NCI-H146 treated with DMSO at 0.1 percent for 48 hours (cell line): ENCODE data around the gene LAPTM4A.
A peak's percentile ranks its signal among the peaks of the same experiment; 100 is the strongest.
"Not testable (repeated sequence)": the region's sequence is repeated elsewhere in the genome, so short reads cannot be mapped to it uniquely, and the experiment has no call there.

ENCODE experiments used
- DNase-seq: peaks from one replicate; lab custom pipeline; 2025; ENCODE audit not compliant: unreplicated experiment; lab: John Stamatoyannopoulos, UW

LAPTM4A gene

GRCh38 chr2:20052229-20052851 is 912 bp upstream of the LAPTM4A start:
- peak; percentile 58 for DNase-seq

GRCh38 chr2:20050646-20051531 is 539 bp downstream of the LAPTM4A start:
- DNase-seq: peak; percentile 7

DNA sequence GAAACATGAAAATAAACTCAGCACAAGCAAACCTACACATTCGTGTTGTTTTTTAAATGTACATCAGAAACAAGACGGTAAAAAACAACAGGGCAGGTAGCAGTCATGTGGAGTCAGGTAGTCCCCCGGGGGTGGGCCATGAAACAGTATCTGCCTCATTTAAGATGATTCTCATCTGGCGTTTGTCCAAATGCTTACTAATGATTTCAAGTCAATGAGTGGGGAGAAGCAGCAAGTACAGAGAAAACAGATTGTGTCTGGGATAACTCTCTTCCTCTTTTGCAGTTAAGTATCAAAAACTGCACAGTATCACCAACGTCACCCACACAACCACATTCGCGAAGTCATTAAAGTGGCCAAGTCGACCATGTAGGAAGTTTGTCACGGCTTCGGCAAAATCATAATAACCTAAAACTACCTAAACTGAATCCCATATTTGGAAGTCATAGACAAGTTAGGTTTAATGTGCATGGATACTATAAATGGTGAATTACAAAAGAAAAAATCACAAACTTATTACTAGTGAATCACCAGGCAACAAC is 1.3 kb downstream of the LAPTM4A start:
- peak; percentile 45 for DNase-seq

DNA sequence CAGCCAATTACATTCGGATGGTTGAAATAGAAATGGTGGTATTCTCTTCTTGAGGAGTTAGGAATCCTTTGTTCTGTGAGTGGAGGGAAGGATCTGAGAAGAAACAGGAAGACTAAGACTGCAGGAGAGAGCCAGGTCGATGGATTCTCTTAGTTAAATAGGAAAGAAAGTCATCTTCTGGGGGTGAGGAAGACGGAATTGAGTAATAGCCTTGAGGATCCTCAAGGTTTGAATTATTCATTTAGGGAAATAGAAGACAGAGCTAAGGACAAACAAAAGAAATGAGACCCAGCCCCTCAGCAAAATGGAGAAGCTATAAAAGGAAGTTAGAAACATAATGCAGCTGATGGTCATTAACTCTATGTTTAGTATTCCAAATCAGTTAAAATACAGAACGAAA is 1.8 kb downstream of the LAPTM4A start:
- DNase-seq: no peak

DNA sequence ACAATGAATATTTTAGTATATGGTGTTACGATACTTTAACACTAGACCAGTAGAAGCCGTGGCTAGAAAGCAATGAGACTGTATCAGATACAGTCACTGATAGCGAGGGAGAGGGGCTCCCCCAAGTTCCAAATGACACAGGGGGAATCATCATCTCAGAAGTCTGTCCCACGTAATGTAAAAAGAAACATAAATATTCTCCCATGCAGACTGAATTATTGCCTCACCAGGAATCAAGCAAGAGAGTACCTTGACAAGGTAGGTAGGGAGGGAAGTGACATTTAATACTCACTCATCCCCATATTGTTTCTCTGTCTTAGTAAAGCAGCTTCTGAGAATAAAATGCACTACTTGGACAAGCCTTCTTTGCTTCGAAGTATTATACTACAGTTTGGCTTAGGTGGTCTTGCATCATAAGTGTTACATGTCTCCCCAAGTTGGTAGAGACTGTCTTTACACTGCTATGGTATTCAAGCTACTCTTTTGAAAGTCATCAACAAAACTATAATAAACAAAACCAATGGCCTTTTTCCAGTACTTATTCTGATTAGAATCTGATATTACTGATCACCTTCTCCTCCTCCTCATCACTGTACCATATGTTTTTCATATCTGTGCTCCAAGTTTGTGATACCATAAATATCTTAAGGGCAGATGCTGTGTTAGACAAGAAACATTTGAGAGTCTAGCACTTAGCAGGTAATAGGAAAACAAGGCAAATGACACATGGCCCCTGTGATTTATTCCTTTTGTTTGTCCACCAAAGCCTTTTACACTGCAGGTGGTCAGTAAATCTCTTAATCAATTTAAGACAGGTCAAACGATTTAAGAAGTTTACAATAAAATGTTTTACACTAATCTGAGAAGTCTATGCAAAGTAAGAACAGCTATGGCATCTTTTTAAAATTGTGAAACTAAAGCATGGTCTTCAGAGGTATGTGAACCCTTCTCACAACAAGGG is 2.7 kb downstream of the LAPTM4A start:
- DNase-seq: peak; percentile 5

DNA sequence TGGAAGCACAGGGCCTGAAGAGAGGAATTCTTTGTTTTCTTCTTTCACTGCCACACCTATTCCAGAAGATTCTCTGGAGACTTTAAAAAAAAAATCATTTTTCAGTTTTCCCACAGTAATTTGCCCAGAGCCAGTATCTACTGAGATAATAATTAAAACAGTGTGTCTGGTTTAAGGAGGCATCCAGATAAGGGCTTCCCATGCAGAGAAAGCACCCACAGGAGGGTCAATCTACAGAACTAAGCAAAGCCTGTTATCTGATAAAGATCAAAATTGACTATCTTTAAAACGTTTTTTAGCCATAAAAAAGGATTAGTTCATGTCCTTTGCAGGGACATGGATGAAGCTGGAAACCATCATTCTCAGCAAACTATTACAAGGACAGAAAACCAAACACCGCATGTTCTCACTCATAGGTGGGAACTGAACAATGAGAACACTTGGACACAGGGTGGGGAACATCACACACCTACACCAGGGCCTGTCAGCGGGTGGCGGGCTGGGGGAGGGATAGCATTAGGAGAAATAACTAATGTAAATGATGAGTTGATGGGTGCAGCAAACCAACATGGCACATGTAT is 5.6 kb downstream of the LAPTM4A start:
- not testable (repeated sequence) for DNase-seq

GRCh38 chr2:20044778-20045177 is 6.7 kb downstream of the LAPTM4A start:
- no peak for DNase-seq

DNA sequence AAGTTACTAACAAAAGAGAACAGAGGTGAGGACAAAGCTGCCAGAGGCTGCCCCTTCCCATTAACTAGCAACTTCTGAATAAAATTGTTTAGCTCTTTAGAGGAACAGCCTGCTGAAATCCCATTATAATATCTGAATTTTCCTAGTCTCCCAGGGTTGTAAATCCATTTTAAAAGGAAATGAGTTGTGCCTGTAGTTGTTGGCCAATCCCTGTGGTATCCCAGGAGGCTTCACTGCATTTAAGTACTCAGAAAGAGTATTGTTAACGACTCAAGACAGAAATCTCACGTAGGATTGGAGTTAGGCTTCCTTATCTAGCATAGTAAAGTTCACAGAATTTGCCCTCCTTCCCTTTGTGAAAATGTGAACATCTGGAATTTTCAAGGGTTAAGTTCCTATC is 8.9 kb downstream of the LAPTM4A start:
- DNase-seq: no peak

- no peak for DNase-seq
Observed at GRCh38 chr2:20040489-20041172, 10.8 kb downstream of the LAPTM4A start.

DNA sequence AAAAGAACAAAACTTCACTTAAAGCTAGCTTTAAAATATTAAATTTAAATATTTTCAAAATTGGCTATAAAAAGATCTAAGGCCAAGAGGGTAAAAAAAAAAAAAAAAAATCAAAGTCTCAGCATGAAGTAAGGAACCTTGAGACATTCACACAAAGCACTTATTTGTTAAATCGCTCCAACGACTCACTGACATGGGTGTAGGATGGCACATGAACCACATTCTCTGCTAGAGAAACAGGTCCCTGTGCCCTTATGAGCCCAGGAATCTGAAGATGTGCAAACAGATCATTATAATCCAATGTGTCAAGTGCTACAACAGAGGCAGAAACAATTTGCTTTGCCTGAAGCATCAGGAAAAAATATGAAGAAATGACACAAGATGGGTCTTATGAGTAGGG is 13.8 kb downstream of the LAPTM4A start:
- no peak for DNase-seq

DNA sequence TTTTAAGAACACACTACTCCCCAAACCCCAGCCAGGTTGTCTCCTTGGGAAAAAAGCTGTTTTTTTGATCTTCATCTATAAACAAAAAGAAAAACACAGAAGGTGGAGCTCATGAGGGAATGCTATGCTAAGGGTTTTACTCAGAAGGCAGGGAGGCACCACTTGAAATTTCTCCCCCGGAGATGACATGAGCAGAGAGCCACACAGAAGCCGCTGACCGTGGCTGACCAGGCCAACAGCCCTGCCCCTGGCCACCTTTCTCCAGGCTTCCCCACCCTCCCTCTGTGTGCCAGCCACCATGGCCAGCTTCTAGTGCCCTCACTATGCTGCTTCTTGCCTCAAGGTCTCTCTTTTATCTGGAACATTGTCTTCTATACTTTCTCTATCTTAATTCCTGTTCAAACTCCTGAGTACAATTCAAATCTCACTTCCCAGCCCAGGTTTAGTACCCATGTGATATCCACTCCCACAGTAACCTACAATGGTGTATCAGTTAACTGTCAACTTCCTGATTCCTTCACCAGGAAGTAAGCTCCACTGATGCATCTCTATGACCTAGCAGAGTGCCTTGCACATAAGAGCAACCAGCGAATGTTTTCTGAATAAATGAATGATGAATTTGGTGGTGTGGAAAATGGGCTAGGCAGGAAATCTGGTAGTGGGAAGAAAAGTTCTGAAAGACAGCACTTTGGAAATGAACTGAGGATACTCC is 15.3 kb downstream of the LAPTM4A start:
- no peak for DNase-seq

GRCh38 chr2:20034821-20035220 is 16.6 kb downstream of the LAPTM4A start:
- DNase-seq: no peak

DNA sequence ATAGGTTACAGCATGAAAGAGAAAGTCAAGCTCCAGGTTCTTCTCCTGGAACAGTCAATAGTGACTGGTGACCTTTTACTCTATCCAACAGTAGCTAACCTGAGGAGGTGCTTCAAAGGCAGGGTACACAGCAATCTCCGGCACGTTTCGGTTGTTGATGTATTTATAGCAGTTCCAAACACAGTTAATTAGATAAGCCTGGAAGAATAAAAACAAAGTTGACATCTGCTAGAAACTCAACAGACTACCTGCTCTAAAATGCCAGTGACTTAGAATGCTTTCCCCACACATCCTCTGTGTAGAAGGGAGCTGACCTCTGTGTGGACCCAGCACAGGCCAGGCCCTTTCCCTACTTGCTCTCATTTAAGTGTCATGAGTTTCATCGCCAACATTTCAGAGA is 17.2 kb downstream of the LAPTM4A start:
- DNase-seq: no peak

- no peak for DNase-seq
Observed at GRCh38 chr2:20033322-20033721, 18.1 kb downstream of the LAPTM4A start.

DNA sequence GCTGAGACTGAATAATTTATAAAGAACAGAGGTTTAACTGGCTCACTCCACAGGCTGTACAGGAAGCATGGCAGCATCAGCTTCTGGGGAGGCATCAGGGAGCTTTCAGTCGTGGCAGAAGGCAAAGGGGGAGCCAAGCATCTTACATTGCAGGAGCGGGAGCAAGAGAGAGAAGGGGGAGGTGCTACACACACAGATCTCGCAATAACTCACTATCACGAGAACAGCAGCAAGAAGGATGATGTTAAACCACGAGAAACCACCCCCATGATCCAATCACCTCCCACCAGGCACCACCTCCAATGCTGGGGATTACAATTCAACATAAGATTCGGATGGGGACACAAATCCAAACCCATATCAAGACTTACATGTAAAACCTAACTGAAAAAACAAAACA is 21.2 kb downstream of the LAPTM4A start:
- no peak for DNase-seq

- DNase-seq: no peak
Observed at GRCh38 chr2:20027705-20028434, 23.6 kb downstream of the LAPTM4A start.

GRCh38 chr2:20027260-20027677 is 24.2 kb downstream of the LAPTM4A start:
- DNase-seq: no peak

DNA sequence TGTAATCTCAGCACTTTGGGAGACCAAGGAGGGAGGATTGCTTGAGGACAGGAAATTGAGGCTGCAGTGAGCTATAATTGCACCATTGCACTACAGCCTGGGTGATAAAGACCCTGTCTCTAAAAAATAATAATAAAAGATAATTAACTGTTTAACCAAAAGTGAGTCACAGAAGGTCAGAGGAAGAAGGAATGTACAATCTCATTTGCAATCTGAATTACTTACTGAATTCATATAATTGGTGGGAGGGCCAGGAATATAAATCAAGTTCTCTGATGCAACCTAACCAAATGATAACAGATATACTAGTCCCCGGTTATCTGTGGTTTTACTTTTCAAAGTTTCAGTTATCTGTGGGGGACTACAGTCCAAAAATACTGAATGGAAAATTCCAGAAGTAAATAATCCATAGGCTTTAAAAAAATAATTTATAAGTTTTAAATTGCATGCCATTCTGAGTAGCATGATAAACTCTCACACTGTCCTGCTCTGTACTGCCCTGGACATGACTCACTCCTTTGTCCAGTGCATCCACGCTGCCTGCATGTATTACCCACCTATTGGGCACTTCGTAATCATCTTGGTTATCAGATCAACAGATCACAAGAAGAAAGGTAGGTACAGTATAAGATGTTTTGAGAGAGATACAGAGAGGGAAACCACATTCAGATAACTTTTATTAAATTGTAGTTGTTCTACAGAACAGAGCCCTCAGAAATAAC is 26.2 kb downstream of the LAPTM4A start:
- DNase-seq: no peak
